ENCODE results near the gene TRHDE.

The TRHDE gene

DNA sequence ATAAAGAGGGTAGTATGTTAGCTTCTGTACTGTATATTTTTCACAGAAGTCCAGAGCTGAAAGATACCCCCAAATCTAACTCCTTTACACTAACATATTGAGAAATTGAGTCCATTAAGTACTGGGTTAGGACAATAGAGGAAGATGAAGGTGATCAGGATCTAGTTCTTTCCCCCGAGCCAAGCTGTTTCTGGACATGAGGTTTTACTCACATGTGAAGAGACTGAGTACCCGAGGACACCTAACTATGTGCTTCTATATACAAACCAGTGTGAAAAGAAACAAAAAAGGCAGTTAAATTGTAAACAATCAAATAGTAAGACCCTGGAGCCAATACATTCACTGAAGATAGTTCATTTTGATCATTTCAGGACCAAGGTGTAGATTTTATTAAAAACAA, 3.8 kb upstream of the TRHDE start:
- TF ChIP-seq, protein P1, sequence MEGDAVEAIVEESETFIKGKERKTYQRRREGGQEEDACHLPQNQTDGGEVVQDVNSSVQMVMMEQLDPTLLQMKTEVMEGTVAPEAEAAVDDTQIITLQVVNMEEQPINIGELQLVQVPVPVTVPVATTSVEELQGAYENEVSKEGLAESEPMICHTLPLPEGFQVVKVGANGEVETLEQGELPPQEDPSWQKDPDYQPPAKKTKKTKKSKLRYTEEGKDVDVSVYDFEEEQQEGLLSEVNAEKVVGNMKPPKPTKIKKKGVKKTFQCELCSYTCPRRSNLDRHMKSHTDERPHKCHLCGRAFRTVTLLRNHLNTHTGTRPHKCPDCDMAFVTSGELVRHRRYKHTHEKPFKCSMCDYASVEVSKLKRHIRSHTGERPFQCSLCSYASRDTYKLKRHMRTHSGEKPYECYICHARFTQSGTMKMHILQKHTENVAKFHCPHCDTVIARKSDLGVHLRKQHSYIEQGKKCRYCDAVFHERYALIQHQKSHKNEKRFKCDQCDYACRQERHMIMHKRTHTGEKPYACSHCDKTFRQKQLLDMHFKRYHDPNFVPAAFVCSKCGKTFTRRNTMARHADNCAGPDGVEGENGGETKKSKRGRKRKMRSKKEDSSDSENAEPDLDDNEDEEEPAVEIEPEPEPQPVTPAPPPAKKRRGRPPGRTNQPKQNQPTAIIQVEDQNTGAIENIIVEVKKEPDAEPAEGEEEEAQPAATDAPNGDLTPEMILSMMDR (conservative IDR thresholded peaks at IDR 0.05; ENCODE audit: low read depth, low read length) = no peak
- H3K4me3 ChIP-seq (ENCODE audit: low read depth, low read length) = no peak overlapping the region
- DNase-seq (ENCODE audit: low read depth) = no peak

DNA sequence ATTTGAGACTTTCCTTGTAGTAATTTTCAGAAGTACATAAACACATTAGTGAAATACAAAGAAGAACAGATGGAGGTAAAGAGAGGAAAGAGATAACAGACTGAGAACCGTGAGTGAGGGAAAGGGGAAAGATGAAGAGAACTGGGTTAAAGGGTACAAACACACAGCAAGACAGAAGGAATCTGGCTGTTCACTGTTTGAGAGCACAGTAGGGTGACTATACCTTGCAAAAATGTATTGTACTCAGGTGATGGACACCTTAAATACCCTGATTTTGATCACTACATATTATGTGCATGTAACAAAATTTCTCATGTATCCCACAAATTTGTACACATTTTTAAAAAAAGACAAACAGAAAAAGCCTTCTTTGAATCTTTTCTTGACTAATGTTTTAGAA, 2.7 kb upstream of the TRHDE start:
- no peak for DNase-seq (ENCODE audit: low read depth)
- H3K4me3 ChIP-seq (ENCODE audit: low read depth, low read length) = peak overlapping the region; percentile 77
- TF ChIP-seq, protein P1 (conservative IDR thresholded peaks at IDR 0.05; ENCODE audit: low read depth, low read length) = no peak

DNA sequence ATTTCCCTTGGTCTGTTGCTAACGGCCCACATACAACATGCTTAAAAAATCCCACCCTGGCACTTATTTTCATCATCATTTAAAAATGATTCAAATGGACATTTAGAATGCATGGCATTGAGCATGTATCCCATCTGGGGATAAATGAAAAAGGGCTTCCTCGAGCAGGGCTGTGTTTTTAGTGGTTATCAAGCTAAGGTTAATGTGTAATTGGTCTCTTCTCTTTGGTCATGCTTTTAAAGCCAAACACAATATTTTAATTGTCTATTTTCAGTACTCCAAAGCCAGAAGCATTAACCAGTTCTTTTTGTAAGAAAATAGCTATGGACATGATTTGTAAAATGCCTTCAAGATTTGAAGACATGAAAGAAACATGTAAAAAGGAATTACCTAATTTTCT, 1.9 kb upstream of the TRHDE start:
- TF ChIP-seq, protein P1 (conservative IDR thresholded peaks at IDR 0.05; ENCODE audit: low read depth, low read length) = no peak
- peak overlapping the region; percentile 77 for H3K4me3 ChIP-seq (ENCODE audit: low read depth, low read length)

DNA sequence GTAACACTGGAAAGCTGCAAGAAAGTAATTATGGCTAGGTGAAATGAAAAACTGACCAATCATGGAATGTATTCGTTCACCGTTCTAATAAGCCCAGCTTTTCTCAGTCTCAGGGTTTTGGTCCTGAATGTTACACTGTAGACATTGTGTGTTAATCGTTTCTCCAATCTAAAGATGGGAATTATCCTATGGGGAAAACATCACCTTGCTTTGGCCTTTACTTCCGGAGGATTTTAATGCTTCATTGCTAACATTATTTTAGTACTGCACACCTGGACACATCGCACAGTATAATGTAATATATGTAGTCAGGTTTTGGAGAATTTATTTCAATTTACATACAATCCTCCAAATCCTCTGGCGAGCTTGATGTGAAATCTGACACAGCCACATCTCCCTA, 1.2 kb upstream of the TRHDE start:
- DNase-seq (ENCODE audit: low read depth) = no peak

More for the DNA sequence above, 1.9 kb upstream of the TRHDE start:
- no peak for DNase-seq (ENCODE audit: low read depth)

DNA sequence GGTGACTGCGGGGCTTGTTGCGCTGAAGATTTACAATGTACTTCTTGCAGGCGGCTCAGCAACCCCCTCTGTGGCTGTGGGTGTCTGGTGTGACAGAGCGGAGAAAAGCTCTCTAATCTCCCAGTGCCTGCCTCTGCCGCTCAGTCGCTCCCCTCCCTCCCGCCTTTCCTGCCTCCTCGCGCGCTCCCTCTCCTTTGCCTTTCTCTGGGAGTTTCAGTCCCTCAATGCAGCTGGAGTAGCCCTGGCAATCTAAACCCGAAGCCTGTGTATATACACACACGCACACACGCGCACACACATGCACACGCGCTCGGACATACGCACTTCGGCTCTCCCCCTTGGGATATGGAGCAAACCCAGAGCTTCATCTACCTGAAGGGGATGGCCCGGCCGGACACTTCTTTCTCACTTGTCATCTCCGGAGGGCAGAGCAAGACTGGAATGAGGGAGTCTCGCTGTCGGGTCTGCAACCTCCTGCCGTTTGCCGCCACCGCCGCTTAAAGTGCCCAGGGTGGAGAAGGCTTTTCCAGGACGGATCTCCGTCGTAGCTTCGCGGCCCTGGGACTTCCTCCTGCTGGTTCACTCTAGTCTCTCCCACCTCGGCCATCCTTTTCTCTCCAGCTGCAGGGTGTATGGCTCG, 599 bp upstream of the TRHDE start:
- H3K4me3 ChIP-seq (ENCODE audit: low read depth, low read length) = peak overlapping the region; percentile 77
- TF ChIP-seq, protein P1 (conservative IDR thresholded peaks at IDR 0.05; ENCODE audit: low read depth, low read length) = peak; percentile 28
- DNase-seq (ENCODE audit: low read depth) = peak; percentile 61

More for the DNA sequence above, 1.2 kb upstream of the TRHDE start:
- TF ChIP-seq, protein P1 (conservative IDR thresholded peaks at IDR 0.05; ENCODE audit: low read depth, low read length) = no peak
- peak overlapping the region; percentile 77 for H3K4me3 ChIP-seq (ENCODE audit: low read depth, low read length)

DNA sequence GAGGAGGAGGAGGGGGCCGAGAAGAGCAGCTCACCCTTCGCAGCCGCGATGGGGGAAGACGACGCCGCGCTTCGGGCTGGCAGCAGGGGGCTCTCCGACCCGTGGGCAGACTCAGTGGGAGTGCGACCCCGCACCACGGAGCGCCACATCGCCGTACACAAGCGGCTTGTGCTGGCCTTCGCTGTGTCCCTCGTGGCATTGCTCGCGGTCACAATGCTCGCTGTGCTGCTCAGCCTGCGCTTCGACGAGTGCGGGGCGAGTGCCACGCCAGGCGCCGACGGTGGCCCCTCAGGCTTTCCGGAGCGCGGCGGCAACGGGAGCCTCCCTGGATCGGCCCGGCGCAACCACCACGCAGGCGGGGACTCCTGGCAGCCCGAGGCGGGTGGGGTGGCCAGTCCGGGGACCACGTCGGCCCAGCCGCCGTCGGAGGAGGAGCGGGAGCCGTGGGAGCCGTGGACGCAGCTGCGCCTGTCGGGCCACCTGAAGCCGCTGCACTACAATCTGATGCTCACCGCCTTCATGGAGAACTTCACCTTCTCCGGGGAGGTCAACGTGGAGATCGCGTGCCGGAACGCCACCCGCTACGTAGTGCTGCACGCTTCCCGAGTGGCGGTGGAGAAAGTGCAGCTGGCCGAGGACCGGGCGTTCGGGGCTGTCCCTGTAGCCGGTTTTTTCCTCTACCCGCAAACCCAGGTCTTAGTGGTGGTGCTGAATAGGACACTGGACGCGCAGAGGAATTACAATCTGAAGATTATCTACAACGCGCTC, 745 bp downstream of the TRHDE start:
- TF ChIP-seq, protein P1 (conservative IDR thresholded peaks at IDR 0.05; ENCODE audit: low read depth, low read length) = peak; percentile 33
- H3K4me3 ChIP-seq (ENCODE audit: low read depth, low read length) = peak overlapping the region; percentile 77
- DNase-seq (ENCODE audit: low read depth) = peak; percentile 55

All from choroid plexus epithelial cell (primary cell).